T follicular helper cell (primary cell): ENCODE data around the gene TCF25.
"Not testable (repeated sequence)": the region's sequence is repeated elsewhere in the genome, so short reads cannot be mapped to it uniquely, and the experiment has no call there.

ENCODE experiments used
- DNase-seq: peaks from one replicate; pipeline ENCODE4 v3.0.0-alpha.2; 2020; ENCODE audit warnings: low read depth

TCF25 gene

DNA sequence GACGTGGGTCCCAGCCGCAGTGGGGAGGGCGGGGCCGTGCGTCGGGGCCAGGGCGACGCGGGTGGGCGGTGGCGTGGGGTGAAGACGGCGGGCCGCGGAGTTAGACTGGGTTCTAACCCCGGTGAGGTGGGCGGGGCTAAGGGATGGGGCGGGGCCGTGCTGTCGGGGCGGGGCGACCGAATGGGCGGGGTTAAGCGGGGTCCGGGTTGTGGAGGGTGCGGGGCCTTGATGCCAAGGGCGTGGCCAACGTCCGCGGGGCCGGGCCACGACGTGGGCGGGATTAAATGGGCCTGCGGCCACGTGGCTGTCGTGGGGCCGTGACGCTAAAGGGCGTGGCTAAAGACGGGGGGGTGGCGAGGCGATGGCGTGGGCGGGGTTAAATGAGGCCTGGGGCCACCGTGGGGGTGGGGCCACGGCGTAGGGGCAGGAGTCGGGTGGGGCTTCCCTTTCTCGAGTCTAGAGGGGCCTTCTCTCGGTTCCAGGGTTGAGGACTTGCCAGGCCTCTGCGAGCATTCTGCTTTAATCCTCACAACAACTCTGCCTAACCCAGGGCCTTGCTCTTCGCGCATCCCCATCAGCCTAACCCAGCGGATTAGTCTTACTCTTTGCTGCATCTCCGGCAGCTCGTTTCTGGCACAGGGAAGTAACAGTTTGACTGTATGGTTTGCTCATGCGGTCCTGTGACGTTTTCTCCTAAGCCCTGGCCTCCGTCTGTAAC is 739 bp downstream of the TCF25 start:
- DNase-seq: peak; percentile 91

DNA sequence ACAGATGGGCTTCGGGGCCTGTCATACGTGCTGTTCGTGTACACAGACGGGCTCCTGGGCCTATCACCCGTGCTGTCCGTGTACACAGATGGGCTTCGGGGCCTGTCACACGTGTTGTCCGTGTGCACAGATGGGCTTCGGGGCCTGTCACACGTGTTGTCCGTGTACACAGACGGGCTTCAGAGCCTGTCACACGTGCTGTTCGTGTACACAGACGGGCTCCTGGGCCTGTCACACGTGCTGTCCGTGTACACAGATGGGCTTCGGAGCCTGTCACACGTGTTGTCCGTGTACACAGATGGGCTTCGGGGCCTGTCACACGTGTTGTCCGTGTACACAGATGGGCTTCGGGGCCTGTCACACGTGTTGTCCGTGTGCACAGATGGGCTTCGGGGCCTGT is 5.7 kb downstream of the TCF25 start:
- DNase-seq: not testable (repeated sequence)

DNA sequence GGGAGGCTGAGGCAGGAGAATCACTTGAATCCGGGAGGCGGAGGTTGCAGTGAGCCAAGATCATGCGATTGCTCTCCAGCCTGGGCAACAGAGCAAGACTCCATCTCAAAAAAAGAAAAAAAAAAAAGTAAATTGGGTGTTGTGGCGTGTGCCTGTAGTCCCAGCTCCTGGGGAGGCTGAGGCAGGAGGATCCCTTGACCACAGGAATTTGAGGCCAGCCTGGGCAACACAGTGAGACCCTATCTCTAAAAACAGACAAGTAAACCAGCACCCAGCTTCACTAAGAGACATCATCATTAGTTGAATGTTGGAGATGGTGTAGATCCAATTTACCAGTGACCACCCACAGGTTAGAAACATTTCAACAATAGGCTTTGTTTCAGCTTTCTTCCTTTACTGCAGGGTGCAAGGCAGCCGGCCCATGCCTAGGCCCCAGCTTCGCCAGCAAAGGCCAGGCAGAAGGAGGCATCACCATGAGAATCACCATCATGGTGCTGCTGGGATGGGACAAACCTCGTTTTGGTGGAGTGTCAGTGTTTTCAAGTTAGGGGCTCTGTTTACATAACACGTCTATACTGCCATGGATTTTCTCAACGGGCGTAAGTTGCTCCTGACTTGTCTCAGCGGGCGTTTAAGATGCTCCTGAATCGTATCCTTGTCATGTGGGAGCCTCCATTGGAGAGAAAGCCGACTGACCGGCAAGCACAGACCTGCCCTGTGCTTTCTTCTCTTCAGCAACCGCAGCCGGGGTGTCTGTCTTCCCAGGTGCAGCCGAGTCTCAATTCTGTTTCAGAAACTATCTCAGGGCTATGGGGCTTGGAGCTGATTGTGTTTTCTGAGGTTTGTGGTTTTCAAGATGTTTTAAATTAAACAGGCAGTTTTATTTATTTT is 7.3 kb downstream of the TCF25 start:
- no peak for DNase-seq

DNA sequence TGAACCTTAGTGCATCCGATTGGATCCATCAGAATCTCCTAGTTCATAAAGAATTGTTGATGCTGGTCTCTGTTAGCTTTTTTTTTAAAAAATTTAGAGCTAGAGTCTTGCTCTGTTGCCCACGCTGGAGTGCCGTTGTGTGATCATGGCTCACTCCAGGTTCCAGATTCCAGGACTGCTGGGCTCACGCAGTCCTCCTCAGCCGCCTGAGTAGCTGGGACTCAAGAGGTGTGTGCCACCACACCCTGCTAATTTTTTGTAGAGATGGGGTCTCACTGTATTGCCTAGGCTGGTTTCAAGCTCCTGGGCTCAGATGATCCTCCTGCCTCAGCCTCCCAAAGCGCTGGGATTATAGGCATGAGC is 8.0 kb downstream of the TCF25 start:
- no peak for DNase-seq

DNA sequence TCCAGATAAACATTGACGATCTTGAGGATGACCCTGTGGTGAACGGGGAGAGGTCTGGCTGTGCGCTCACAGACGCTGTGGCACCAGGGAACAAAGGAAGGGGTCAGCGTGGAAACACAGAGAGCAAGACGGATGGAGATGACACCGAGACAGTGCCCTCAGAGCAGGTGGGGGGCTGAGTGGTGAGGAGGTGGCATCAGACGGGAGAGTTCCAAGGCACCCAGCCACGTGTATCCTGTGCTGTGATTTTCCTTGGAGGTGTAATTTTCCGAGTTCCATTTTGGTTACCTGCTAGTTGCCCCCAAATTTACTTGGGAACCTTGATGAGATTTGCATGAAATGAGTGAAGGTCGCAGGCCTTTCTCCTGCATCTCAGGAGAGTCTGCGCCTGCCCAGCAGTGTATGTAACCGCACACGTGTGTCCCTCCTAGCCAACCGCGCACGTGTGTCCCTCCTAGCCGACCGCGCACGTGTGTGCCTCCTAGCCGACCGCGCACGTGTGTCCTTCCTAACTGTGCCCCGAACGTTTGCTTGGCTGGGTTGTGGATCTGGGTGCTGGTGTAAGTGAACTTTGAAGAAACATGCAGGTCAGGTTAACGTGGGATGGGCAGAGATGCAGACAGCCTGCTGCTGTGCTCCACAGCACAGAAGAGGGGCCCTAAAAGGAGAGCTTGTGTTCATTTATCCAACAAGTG is 10.1 kb downstream of the TCF25 start:
- no peak for DNase-seq

DNA sequence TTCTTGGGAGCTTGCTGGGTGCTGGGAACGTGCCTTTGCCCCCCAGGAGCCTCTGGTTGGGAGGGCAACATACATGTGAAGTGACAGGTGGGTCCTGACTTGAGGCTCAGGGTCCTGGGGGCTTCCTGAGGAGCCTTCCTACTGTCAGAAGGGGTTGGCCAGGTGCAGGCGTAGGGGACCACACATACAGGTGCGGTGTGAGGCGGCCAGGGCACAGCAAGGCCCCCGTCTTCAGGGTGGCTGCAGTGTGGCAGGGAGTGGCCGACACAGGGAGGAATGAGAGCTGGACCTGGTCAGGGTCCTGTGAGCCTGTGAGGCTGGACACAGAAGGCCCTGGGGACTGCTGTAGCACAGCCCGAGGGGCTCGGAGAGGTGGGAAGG is 10.6 kb downstream of the TCF25 start:
- DNase-seq: no peak

DNA sequence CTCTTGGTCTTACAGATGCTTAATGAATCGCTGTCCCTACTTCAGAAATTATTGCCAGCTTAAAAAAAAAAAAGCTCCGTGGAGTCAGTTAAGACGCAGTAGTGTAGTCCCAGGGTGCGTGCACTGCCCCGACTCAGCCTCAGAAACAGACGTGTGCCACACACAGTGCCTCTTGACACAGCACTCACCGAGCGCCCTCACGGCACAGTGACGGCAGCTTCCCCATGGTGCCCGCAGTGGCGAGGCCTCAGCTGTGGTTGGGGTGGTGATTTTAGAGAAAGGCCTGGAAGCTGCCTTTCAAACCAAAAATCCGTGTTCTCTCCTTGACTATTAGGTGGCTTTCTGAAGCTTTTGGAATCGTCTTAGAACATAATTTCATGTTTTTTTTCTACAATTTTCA is 13.9 kb downstream of the TCF25 start:
- no peak for DNase-seq

DNA sequence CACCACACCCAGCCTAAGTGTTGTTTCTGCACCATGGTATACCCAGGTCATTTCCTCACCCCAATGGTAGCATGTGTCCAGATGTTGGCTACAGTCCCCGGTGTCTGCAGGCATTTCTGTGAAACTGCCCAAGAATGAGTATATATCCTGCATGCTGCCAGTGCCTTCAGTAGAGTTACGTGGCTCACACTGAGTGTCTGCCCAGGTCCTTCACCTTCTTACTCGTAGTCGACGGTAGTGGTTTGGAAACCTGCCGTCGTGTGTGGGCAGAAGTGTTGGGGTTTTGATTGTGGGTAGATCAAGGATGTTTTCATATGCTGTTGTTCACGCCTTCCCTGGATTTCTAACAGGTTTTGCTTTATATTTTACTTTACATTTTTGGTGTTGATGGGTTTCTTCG is 16.8 kb downstream of the TCF25 start:
- no peak for DNase-seq

DNA sequence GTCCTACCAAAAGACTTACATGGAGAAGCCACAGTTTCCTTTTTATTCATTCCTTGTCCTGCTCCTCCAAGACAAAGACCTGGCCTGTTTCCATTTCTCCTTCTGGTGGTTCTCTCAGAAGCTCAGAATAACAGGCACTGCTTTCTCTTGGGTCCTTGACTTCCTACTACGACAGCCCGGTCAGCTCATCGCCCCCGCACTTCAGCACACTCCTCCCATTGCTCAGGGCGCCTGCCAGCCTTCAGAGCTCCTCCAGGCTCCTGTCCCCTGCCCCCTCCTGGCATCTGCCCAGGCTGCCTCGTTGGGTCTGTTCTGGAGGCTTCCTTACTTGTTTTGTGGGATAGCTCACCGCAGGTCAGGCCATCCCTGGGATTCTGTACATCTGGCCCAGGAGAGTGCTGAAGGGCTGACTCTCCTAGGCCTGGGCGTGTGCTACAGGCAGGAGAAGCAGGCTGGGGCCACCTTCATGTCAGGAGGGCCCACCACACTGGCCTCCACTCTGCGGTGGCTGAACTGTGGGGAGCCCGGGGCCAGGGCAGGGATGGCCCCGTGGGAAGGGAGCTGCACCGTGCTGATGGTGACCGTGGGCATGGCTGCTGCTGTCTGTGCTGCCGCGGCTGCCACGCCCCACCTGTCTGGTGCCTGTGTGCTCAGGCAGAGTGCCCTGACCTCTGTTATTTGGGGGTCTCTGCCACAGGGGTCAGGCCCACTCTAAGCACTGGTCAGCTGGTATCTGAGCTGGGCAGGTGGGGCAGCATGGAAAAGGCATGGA is 17.7 kb downstream of the TCF25 start:
- DNase-seq: no peak

DNA sequence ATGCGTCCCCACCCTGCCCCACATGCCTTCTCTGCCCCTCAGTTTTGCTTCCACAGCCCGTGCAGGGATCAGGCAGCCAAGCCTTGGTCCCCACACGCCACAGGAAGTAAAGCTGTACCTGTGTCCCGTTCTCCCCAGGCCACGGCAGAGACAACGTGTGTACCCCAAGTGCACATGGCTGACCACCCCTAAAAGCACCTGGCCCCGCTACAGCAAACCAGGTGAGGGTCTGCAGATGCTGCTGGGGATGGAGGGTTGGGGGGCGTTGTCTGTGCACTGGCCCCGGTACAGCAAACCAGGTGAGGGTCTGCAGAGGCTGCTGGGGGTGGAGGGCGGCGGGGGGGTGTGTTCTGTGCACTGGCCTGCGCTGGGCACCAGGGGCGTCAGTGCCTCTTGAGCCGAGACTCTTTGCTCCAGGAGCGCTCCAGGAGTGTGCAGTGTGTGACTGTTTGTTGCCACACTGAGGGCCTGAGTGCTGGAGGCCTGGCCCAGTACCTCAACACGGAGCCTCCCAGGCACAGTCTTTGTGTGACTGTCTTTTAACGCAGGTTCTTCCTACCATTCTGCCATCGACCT is 18.8 kb downstream of the TCF25 start:
- DNase-seq: no peak

DNA sequence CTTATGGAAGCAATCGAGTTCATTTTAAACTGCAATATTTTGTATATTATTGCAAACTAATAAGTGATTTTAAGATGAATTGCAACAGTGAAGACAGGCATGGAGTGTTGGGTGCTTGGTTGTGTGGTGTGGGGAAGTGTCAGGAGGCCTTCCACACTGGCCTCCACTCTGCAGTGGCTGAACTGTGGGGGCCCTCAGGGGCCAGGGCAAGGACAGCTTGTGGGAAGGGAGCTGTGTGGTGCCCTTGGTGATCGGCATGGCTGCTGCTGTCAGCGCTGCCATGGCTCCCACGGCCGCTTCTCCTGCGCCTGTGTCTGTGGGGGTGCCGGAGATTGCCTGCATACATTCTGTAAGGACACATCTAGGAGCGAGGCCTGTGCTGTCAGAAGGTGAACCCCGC is 19.2 kb downstream of the TCF25 start:
- DNase-seq: no peak

DNA sequence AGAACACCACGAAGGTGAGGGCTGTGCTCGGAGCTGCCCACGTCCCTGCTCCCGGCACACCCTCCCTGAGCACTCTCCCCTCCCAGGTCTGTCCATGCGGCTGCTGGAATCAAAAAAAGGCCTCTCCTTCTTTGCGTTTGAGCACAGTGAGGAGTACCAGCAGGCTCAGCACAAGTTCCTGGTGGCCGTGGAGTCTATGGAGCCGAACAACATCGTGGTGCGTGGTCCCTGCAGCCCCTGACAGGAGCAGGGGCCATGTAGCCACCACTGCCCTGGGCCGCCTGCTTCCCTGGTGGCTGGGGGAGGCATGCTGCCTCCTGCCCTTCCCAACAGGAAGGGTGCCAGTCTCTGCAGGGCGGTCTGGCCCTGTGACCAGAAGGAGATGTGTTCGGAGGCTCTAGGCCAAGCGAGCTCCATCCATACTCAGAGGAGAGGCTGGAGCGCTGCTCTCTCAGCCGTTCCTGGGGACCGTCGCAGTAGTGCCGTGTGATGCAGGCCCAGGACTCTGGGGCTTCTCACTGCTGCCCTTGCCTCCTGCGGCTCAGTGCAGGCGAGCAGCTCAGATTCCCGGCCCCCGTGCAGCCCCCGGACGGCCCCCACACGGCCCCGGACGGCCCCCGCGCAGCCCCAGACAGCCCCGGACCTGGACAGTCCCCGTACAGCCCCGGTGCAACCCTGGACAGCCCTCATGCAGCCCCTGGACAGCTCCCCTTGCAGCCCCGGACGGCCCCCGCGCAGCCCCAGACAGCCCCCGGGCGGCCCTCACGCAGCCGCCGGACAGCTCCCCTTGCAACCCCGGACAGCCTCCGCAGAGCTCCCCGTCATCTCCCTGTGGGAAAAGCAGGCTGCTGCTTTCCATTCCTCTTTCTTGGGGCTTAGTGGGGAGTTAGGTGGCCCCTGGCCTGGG is 20.5 kb downstream of the TCF25 start:
- no peak for DNase-seq

DNA sequence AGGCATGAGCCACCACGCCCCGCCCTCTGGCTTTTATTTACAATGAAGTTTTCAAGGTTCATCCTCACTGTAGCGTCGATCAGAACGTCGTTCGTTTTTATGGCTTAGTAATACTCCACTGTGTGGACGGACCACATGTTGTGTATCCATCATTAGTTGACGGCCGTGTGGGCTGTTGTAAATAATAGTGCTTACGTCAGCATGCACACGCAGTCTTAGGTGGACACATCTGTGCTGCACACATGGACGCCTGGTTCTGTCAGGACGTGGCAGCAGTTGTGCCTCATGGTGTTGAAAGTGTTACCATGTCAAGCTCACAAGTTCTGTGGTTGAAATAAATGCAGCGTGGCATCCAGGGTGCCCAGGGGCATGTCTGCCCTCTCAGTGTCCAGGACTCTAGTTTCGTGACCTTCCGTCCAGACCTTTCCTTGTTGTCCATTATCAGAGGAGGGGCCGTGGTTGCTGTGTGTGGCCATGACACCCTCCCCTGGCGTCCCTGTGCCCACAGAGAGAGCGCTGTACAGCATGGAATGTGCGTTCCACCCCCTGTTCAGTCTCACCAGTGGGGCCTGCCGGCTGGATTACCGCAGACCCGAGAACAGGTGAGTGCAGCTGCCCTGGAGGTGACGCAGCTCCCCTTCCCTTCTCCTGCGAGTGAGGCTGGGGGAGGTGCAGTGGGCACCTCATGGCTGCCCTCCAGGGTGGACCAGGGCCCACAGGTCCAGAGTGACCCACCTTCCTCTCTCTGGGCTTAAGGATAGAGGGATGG is 22.3 kb downstream of the TCF25 start:
- DNase-seq: no peak

DNA sequence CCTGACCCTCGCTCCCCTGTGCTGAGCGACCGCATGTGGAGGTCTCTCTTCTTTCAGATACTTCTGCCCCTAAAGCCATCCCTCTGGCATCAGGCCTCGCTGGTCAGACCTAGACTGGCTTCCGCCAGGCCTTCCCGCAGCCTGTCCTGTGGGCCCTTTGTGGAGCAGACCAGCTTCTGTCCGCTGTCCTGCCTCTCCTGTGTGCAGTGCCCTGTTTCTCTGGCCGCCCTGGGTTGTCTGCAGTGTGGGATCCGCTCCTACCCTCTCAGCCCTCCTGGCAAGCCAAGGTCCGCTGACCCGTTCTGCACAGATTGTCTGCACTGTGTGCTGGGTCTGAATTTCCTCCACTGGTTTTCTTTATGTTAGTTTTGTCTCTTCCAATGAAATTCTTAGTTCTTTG is 23.8 kb downstream of the TCF25 start:
- no peak for DNase-seq

DNA sequence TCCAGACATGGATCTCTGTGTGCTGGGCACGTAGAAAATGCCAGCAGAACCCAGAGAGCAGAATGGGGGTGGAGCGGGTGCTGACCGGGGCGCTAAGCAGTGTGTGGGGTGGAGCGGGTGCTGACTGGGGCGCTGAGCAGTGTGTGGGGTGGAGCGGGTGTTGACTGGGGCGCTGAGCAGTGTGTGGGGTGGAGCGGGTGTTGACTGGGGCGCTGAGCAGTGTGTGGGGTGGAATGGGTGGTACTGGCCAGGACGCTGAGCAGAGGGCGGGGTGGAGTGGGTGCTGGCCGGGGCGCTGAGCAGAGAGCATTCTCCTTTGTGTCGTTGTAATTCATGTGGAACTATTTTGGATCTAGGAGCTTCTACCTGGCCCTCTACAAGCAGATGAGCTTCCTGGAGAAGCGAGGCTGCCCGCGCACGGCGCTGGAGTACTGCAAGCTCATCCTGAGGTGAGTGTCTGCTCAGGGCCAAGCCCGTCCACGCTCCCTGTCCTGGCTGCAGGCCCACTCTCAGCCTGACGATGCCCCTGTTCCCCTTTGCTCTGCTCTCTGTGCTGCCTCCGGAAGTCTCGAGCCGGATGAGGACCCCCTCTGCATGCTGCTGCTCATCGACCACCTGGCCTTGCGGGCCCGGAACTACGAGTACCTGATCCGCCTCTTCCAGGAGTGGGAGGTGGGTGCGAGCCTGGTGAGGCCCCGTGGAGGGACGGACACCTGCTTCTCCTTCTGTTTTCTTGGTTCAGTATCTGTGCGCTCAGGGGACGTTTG is 25.0 kb downstream of the TCF25 start:
- DNase-seq: no peak

DNA sequence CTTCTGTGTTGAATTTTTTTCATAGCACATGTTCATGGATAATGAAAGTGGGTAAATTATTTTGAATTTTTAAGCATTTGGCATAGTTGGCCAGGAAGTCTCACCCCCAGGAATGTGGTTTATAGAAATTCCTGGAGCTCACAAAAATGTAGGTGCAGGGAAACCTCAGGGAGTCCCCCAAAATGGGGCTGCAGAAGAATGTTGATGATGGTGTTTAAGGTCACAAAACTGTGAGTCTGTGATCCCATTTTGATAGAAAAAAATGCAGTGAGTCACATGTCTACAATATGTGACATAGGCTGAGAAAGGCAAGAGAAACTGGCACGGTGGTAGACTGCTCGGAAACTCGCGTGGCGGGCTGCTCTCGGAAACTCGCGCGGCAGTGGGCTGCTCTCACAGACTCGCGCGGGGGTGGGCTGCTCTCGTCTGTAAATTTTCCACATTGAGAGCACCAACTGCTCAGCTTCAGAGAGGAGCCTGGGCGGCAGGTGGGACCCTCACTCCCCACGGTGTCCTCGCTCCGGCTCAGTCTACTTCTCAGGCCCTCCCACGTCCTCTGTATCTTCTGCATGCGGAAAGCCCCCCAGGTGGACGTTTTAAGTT is 26.6 kb downstream of the TCF25 start:
- DNase-seq: no peak

DNA sequence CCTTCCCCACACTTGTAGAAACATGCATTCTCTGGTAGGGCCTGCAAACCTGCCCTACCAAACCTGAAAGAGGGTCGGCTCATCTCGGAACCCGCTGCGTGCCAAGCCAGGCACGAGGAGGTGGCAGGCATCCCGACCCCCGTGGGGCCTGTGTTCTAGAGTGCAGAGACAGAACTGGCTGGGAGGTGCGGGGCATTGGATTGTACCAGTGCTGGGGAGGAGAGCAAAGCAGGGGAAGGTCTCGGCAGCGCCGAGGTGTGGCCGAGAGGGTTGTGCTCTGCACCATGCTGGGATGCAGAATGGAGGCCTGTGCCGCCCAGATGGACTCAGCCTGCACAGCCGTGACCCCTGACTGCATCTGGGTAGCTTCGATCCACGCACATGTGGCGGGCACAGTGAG is 27.5 kb downstream of the TCF25 start:
- no peak for DNase-seq

DNA sequence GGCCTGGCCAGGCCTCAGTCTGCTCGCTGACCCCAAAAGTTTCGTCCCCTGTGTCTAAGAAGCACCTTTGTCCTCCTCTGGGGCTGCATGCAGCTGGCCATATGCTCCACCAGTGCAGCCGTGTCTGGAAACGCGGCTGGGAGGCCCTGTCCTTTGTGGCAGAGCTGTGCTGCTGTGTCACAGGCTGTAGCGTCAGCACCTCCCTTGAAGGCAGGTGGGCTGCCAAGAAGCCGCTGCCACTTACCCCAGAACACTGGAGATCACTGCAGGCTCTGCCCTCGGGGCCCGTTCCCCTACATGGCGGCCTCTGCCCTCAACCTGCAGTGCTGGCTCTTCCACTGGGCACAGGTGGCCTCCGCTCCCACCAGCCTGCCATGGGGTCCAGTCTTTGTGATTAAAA is 29.6 kb downstream of the TCF25 start:
- no peak for DNase-seq
